GM12878 (cell line): ENCODE measurements around the gene FBXO38. TPM values are rescaled to one million over a fixed set of nuclear protein-coding genes. Genes with fewer than 3 reads are reported as not detected.

Source experiments
- ATAC-seq: fragments of 200-7000 bp; cut with Tn5 transposase; 3 replicates; pipeline ENCODE4 v1.9.1; 2020; ENCODE audit warnings: mild to moderate bottlenecking, moderate library complexity
- BruUV-seq: library from RNA; stranded (reverse); fragments of 400-500 nt; replicated peaks from 2 replicates; lab custom pipeline; 2021; lab: Mats Ljungman, UMichigan
- CTCF ChIA-PET: fragments of 300-600 bp; sonication (Branson Sonifier 250); formaldehyde crosslinking; extraction: SDS; loops from one replicate; lab custom pipeline; 2021; ENCODE audit warnings: inconsistent platforms; lab: Yijun Ruan, JAX
- POLR2A ChIA-PET: fragments of 350-600 bp; formaldehyde crosslinking; extraction: SDS; loops from one replicate; lab custom pipeline; 2021; ENCODE audit warnings: inconsistent platforms; lab: Charles Lee
- RAD21 ChIA-PET: fragments of 300-600 bp; sonication (Branson Sonifier 250); formaldehyde crosslinking; loops from one replicate; lab custom pipeline; 2023; ENCODE audit warnings: antibody characterized with exemption; ENCODE audit not compliant: unreplicated experiment; lab: Charles Lee
- SMC1A ChIA-PET: fragments of 300-600 bp; sonication (Branson Sonifier 250); formaldehyde crosslinking; loops from one replicate; lab custom pipeline; 2023; ENCODE audit not compliant: unreplicated experiment, uncharacterized antibody; lab: Charles Lee
- DNase-seq: peaks from one replicate; pipeline ENCODE4 v3.0.0-alpha.2; 2011; ENCODE audit warnings: low read depth, low spot score
- FAIRE-seq: peaks from 3 replicates; lab custom pipeline; 2011; peaks lifted over from hg19 to GRCh38; lab: Jason Lieb, UNC
- H2AFZ ChIP-seq: 2 replicates; pipeline ENCODE4 v1.6.0; 2011; ENCODE audit warnings: low read depth, low read length, control low read depth; ENCODE audit not compliant: control insufficient read depth
- H3K27ac ChIP-seq: 2 replicates; pipeline ENCODE4 v1.5.1; 2011; ENCODE audit warnings: control low read depth; ENCODE audit not compliant: control insufficient read depth, insufficient read depth
- H3K27me3 ChIP-seq, 2 experiments: replicated peaks in 1 of 2; 2 replicates each; pipeline versions ENCODE4 v1.6.0 to v1.6.1; 2011; ENCODE audit warnings: low read length in 1 of 2; ENCODE audit not compliant: control insufficient read depth in 2 of 2, insufficient read depth in 2 of 2
- H3K36me3 ChIP-seq, 2 experiments: 2 replicates each; pipeline ENCODE4 v1.5.1; 2011; ENCODE audit warnings: low read length in 1 of 2; ENCODE audit not compliant: control insufficient read depth in 2 of 2, insufficient read depth in 2 of 2
- H3K4me1 ChIP-seq: 2 replicates; pipeline ENCODE4 v1.6.1; 2011; ENCODE audit warnings: mild to moderate bottlenecking, low read length, moderate library complexity, mixed read lengths; ENCODE audit not compliant: control insufficient read depth, insufficient read depth
- H3K4me2 ChIP-seq: 2 replicates; pipeline ENCODE4 v1.6.0; 2011; ENCODE audit warnings: control low read depth; ENCODE audit not compliant: control insufficient read depth, insufficient read depth
- H3K4me3 ChIP-seq: fragments of 200-600 bp; sonication (generic); 2 replicates; pipeline ENCODE4 v1.5.1; 2016
- H3K79me2 ChIP-seq: 2 replicates; pipeline ENCODE4 v1.6.0; 2011; ENCODE audit warnings: low read length; ENCODE audit not compliant: control insufficient read depth, insufficient read depth
- H3K9ac ChIP-seq: 2 replicates; pipeline ENCODE4 v1.8.0; 2011; ENCODE audit warnings: low read length, control low read depth, mixed read lengths; ENCODE audit not compliant: control insufficient read depth, insufficient read depth
- H3K9me3 ChIP-seq: replicated peaks from 3 replicates; pipeline ENCODE4 v1.5.1; 2011; ENCODE audit warnings: mild to moderate bottlenecking, low read length; ENCODE audit not compliant: control insufficient read depth, insufficient read depth
- H4K20me1 ChIP-seq: 2 replicates; pipeline ENCODE4 v1.6.0; 2011; ENCODE audit not compliant: control insufficient read depth, insufficient read depth
- CEBPB ChIP-seq, 2 experiments: fragments of 150-350 bp in 1 of 2; IDR thresholded peaks; 2 replicates each; pipeline ENCODE4 v1.6.1; 2012 to 2014; ENCODE audit warnings: low read depth in 2 of 2, low read length in 2 of 2, borderline replicate concordance in 1 of 2, inconsistent platforms in 1 of 2
- EZH2 ChIP-seq: IDR thresholded peaks from 2 replicates; pipeline ENCODE4 v1.6.1; 2012; ENCODE audit warnings: low read depth, mild to moderate bottlenecking, control low read depth, inconsistent platforms, low read length, borderline replicate concordance; ENCODE audit not compliant: control insufficient read depth
- GABPA ChIP-seq: IDR thresholded peaks from 2 replicates; pipeline ENCODE4 v1.6.1; 2014; ENCODE audit warnings: antibody characterized with exemption, low read depth, mild to moderate bottlenecking, inconsistent platforms
- GATAD2B ChIP-seq: fragments of 450-650 bp; conservative IDR thresholded peaks from 2 replicates; pipeline ENCODE4 v1.6.1; 2017; ENCODE audit warnings: low read depth, mild to moderate bottlenecking, moderate library complexity
- IRF4 ChIP-seq: IDR thresholded peaks from 2 replicates; pipeline ENCODE4 v1.6.1; 2011; ENCODE audit warnings: low read depth, low read length
- MYB ChIP-seq: fragments of 150-350 bp; IDR thresholded peaks from 2 replicates; pipeline ENCODE4 v1.6.1; 2014; ENCODE audit warnings: mild to moderate bottlenecking, low read depth, low read length, borderline replicate concordance
- NFIC ChIP-seq: IDR thresholded peaks from 2 replicates; pipeline ENCODE4 v1.6.1; 2012; ENCODE audit warnings: low read depth, mild to moderate bottlenecking, inconsistent platforms, low read length, moderate library complexity
- NFYB ChIP-seq: IDR thresholded peaks from 2 replicates; pipeline ENCODE4 v1.6.1; 2011; ENCODE audit warnings: low read depth, mild to moderate bottlenecking, low read length, improper control_type of control experiment, moderate library complexity; ENCODE audit not compliant: insufficient read depth
- SIN3A ChIP-seq: IDR thresholded peaks from 2 replicates; pipeline ENCODE4 v1.6.1; 2012; ENCODE audit warnings: low read depth, low read length, improper control_type of control experiment
- TCF12 ChIP-seq: IDR thresholded peaks from 2 replicates; pipeline ENCODE4 v1.6.1; 2011; ENCODE audit warnings: low read depth, mild to moderate bottlenecking, low read length
- WGBS: methylation state at CpG from one replicate; pipeline ENCODE4 v1.1.6; 2016; ENCODE audit warnings: low lambda C conversion rate; ENCODE audit not compliant: insufficient replicate concordance, insufficient coverage; ENCODE audit errors: missing lambda C conversion rate; 5-methylcytosine and 5-hydroxymethylcytosine counted together
- in situ Hi-C: fragments of 300-500 bp; cut with MboI; formaldehyde crosslinking; loops from 9 replicates; pipeline ENCODE4 v1.14.3; 2018; ENCODE audit warnings: mixed read lengths
- intact Hi-C: fragments of 100-400 bp; cut with micrococcal nuclease; formaldehyde crosslinking; loops from one replicate; pipeline ENCODE4 v1.14.2; 2022; ENCODE audit not compliant: unreplicated experiment
- polyA plus RNA-seq, 11 experiments: library from polyadenylated mRNA; depleted of rRNA in 4 of 11; unstranded in 6 of 11; stranded (reverse) in 5 of 11; fragments of >200 nt; fragmentation: Nextera tagmentation in 4 of 11; fragmentation: Illumina TruSeq in 1 of 11; extraction: Ambion mirVana in 4 of 11; extraction: Trizol in 1 of 11; gene quantifications; 1 replicate in 1 of 11; 2 replicates in 10 of 11; pipeline versions ENCODE4 v1.2.1 to v1.2.3, GENCODE V29; 2011 to 2016; ENCODE audit warnings: inconsistent platforms in 2 of 11, missing spikeins in 2 of 11, low read depth in 1 of 11
- total RNA-seq, 4 experiments: library from RNA; depleted of rRNA in 3 of 4; stranded (reverse); fragments of >200 nt in 3 of 4; fragmentation: Illumina TruSeq in 1 of 4; extraction: Trizol in 1 of 4; gene quantifications; 2 replicates each; pipeline versions ENCODE4 v1.2.1 to v1.2.3, GENCODE V29; 2013 to 2021
- TF ChIP-seq, protein P1 (sequence below): fragments of 450-650 bp; IDR thresholded peaks from 2 replicates; pipeline ENCODE4 v1.6.1; 2014; ENCODE audit warnings: mild to moderate bottlenecking

The FBXO38 gene
- total and polyA plus RNA-seq, 10 of the 15 experiments (the other 5 are each of a cell fraction or from before 2014, with no cell fraction given) = 9.1 to 44.6 (median 28.3) TPM

DNA sequence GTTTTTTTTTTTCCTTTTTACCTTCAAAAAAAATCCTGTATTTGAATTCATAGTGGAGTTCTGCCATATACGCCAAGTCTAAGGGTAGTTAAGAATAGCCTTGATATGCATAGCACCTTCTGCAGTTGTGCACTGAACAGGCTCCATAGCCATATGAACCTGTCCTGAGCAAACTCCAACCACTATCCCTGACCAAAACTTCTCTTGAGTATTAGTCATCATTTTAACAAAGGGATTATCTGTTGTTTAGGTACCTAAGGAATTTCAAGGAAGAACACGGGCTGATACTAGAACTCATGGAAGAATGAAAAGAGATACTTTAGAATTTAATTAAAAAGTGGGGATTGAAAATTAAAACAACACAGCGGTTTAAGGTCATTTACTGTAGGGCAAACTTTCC lies 1.9 kb upstream of the FBXO38 start (continued):
- TF ChIP-seq EZH2 (no peak), NFYB (no peak), MYB (no peak), CEBPB (IDR thresholded peaks at IDR 0.05; ENCODE audit: borderline replicate concordance in 1 of 2, low read depth in 2 of 2, low read length in 2 of 2) (no peak), NFIC (no peak), GABPA (no peak), TCF12 (no peak), IRF4 (no peak)

DNA sequence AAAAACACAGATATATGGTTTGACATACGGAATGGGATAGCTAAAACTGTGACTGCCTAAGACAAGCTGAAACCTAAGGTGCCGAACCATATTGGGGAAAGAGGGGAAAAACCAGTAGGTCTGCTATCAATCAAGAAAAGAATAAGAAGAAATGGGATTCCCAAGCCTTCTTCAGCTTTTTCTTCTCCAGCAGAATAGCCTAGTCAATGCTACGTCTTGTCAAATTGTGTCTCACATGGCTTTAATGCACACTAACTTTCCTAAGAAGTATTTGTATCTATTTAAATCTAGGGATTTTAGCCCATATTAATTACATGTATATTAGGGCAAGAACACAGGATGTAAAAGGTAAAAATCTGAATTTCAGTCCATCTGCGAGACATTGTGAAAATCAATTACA lies 797 bp upstream of the FBXO38 start:
- ChIA-PET CTCF (interaction anchor here (0.7 to 1.2 kb wide), 2 partner anchors 9 to 203 kb away, joined by 3 to 10 read pairs; no protein-coding TSS in a partner anchor), RAD21 (no interaction called here), SMC1A (interaction anchor here (0.9 kb wide), 1 partner anchor 8 kb away, joined by 3 read pairs; no protein-coding TSS in a partner anchor), POLR2A (no interaction called here)
- H4K20me1 ChIP-seq = no peaks in the 10 kb centered on the region
- FAIRE-seq = no peak
- H3K9me3 ChIP-seq = peaks cover 6% of the 10 kb centered on the region
- peak overlapping the region; percentile 77 for H3K27ac ChIP-seq
- 0 out of 4 replicates have a peak, but pooled peaks cover 0 to 2% of the 10 kb centered on the region in 2 experiments for H3K36me3 ChIP-seq
- H3K79me2 ChIP-seq = peaks cover 31% of the 10 kb centered on the region
- TF ChIP-seq GATAD2B = no peak
- TF ChIP-seq CEBPB (IDR thresholded peaks at IDR 0.05; ENCODE audit: borderline replicate concordance in 1 of 2, low read depth in 2 of 2, low read length in 2 of 2) = no peak
- no peak for TF ChIP-seq SIN3A
- TF ChIP-seq, protein P1, sequence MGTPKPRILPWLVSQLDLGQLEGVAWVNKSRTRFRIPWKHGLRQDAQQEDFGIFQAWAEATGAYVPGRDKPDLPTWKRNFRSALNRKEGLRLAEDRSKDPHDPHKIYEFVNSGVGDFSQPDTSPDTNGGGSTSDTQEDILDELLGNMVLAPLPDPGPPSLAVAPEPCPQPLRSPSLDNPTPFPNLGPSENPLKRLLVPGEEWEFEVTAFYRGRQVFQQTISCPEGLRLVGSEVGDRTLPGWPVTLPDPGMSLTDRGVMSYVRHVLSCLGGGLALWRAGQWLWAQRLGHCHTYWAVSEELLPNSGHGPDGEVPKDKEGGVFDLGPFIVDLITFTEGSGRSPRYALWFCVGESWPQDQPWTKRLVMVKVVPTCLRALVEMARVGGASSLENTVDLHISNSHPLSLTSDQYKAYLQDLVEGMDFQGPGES = no peak
- in situ Hi-C loops = no loop called here
- TSS peak; percentile 96 for BruUV-seq
- peak overlapping the region; percentile 89 for H3K4me2 ChIP-seq
- H3K4me1 ChIP-seq = peaks cover 8% of the 10 kb centered on the region
- H2AFZ ChIP-seq = peak overlapping the region; percentile 97
- peak overlapping the region; percentile 91 for H3K9ac ChIP-seq
- H3K27me3 ChIP-seq = no peaks in the 10 kb centered on the region
- peak overlapping the region; percentile 86 for H3K4me3 ChIP-seq
- intact Hi-C loops = no loop called here
- DNase-seq = no peak
- WGBS = 66% methylated on average over 4 of the region's 4 CpGs
- ATAC-seq = no peak
